ENCODE data around the gene MYLK2. TPM values are rescaled to one million over a fixed set of nuclear protein-coding genes. Genes with fewer than 3 reads are reported as not detected.

MYLK2 gene
- total and polyA plus RNA-seq, 10 of the 15 experiments (the other 5 are each of a cell fraction or from before 2014, with no cell fraction given): 0.04 to 0.67 (median 0.18) TPM; not detected in 1

GRCh38 chr20:31857861-31858759, 39.0 kb downstream of the MYLK2 start:
- TF ChIP-seq MXI1 (IDR thresholded peaks at IDR 0.05; ENCODE audit: low read depth, low read length) (peak; percentile 33; the same call in 1 of the 2 replicates), IKZF2 (IDR thresholded peaks at IDR 0.05) (0 out of 4 replicates have a peak, but pooled peaks of 1 of the 2 experiments have one; percentile 28), GATAD2B (conservative IDR thresholded peaks at IDR 0.05; ENCODE audit: low read depth) (0 out of 2 replicates have a peak, but pooled peaks have one; percentile 37), BMI1 (IDR thresholded peaks at IDR 0.05; ENCODE audit: borderline replicate concordance) (no peak), RAD51 (IDR thresholded peaks at IDR 0.05) (0 out of 2 replicates have a peak, but pooled peaks have one; percentile 26), POLR2A (IDR thresholded peaks at IDR 0.05; ENCODE audit: low read depth, low read length) (no peak), EED (IDR thresholded peaks at IDR 0.05; ENCODE audit: low read depth) (0 out of 2 replicates have a peak, but pooled peaks have one; percentile 23), TCF12 (IDR thresholded peaks at IDR 0.05; ENCODE audit: low read depth, low read length) (peak; percentile 57; the same call in 1 of the 2 replicates), DPF2 (IDR thresholded peaks at IDR 0.05) (0 out of 2 replicates have a peak, but pooled peaks have one; percentile 39), IKZF1 (conservative IDR thresholded peaks at IDR 0.05) (peak; percentile 39), USF1 (IDR thresholded peaks at IDR 0.05; ENCODE audit: borderline replicate concordance, extremely low read length, insufficient read depth, low read depth, low read length) (peak; percentile 48), CREM (IDR thresholded peaks at IDR 0.05; ENCODE audit: low read depth) (no peak)
- TF ChIP-seq, protein P1, sequence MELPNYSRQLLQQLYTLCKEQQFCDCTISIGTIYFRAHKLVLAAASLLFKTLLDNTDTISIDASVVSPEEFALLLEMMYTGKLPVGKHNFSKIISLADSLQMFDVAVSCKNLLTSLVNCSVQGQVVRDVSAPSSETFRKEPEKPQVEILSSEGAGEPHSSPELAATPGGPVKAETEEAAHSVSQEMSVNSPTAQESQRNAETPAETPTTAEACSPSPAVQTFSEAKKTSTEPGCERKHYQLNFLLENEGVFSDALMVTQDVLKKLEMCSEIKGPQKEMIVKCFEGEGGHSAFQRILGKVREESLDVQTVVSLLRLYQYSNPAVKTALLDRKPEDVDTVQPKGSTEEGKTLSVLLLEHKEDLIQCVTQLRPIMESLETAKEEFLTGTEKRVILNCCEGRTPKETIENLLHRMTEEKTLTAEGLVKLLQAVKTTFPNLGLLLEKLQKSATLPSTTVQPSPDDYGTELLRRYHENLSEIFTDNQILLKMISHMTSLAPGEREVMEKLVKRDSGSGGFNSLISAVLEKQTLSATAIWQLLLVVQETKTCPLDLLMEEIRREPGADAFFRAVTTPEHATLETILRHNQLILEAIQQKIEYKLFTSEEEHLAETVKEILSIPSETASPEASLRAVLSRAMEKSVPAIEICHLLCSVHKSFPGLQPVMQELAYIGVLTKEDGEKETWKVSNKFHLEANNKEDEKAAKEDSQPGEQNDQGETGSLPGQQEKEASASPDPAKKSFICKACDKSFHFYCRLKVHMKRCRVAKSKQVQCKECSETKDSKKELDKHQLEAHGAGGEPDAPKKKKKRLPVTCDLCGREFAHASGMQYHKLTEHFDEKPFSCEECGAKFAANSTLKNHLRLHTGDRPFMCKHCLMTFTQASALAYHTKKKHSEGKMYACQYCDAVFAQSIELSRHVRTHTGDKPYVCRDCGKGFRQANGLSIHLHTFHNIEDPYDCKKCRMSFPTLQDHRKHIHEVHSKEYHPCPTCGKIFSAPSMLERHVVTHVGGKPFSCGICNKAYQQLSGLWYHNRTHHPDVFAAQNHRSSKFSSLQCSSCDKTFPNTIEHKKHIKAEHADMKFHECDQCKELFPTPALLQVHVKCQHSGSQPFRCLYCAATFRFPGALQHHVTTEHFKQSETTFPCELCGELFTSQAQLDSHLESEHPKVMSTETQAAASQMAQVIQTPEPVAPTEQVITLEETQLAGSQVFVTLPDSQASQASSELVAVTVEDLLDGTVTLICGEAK (IDR thresholded peaks at IDR 0.05; ENCODE audit: borderline replicate concordance): no peak
- TF ChIP-seq, protein P2, sequence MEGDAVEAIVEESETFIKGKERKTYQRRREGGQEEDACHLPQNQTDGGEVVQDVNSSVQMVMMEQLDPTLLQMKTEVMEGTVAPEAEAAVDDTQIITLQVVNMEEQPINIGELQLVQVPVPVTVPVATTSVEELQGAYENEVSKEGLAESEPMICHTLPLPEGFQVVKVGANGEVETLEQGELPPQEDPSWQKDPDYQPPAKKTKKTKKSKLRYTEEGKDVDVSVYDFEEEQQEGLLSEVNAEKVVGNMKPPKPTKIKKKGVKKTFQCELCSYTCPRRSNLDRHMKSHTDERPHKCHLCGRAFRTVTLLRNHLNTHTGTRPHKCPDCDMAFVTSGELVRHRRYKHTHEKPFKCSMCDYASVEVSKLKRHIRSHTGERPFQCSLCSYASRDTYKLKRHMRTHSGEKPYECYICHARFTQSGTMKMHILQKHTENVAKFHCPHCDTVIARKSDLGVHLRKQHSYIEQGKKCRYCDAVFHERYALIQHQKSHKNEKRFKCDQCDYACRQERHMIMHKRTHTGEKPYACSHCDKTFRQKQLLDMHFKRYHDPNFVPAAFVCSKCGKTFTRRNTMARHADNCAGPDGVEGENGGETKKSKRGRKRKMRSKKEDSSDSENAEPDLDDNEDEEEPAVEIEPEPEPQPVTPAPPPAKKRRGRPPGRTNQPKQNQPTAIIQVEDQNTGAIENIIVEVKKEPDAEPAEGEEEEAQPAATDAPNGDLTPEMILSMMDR (IDR thresholded peaks at IDR 0.05 in 2 of 3, conservative IDR thresholded peaks at IDR 0.05 in 1 of 3; ENCODE audit: control insufficient read depth in 2 of 3, extremely low read depth in 1 of 3, insufficient read depth in 1 of 3, low read depth in 3 of 3, low read length in 3 of 3): peak in 2 of 3 experiments; percentile 10 to 13; a peak in 1 of 6 replicates
- Histone ChIP-seq H3K9ac (ENCODE audit: control insufficient read depth, insufficient read depth, low read length) (no peak overlapping the region), H3K4me1 (ENCODE audit: control insufficient read depth, insufficient read depth, low read length) (peaks cover 10% of the 10 kb centered on the region), H3K79me2 (ENCODE audit: control insufficient read depth, insufficient read depth, low read length) (no peaks in the 10 kb centered on the region), H3K27ac (ENCODE audit: control insufficient read depth, insufficient read depth) (no peak overlapping the region), H2AFZ (ENCODE audit: control insufficient read depth, low read depth, low read length) (no peak overlapping the region), H3K9me3 (replicated peaks; ENCODE audit: control insufficient read depth, insufficient read depth, low read length) (no peaks in the 10 kb centered on the region), H3K4me2 (ENCODE audit: control insufficient read depth, insufficient read depth) (0 out of 2 replicates have a peak overlapping the region, but pooled peaks have one; percentile 10), H3K4me3 (no peak overlapping the region), H3K27me3 (replicated peaks in 1 of 2; ENCODE audit: control insufficient read depth in 2 of 2, insufficient read depth in 2 of 2, low read length in 1 of 2) (peaks cover 0 to 9% of the 10 kb centered on the region in 2 experiments; a peak in 1 of 4 replicates), H4K20me1 (ENCODE audit: control insufficient read depth, insufficient read depth) (no peaks in the 10 kb centered on the region), H3K36me3 (ENCODE audit: control insufficient read depth in 2 of 2, insufficient read depth in 2 of 2, low read length in 1 of 2) (no peaks in the 10 kb centered on the region)
- no peak for FAIRE-seq
- no TSS peak for BruUV-seq (replicated peaks)
- in situ Hi-C loops (cut with MboI): loop anchor here (5.0 to 10.0 kb wide), 2 partner anchors 94 to 237 kb away; partner anchors contain the start of gene PDRG1
- intact Hi-C loops (cut with micrococcal nuclease; ENCODE audit: unreplicated experiment): no loop called here
- 50% methylated on average over 15 of the region's 15 CpGs for WGBS (ENCODE audit: insufficient coverage, insufficient replicate concordance, low lambda C conversion rate, missing lambda C conversion rate)
- RAD21 ChIA-PET (ENCODE audit: unreplicated experiment): interaction anchor here (1.0 to 1.2 kb wide), 3 partner anchors 10 to 94 kb away, joined by 3 to 15 read pairs (median 6); partner anchors contain the start of gene PDRG1
- CTCF ChIA-PET: interaction anchor here (1.0 to 13.1 kb wide), 5 partner anchors 9 to 196 kb away, joined by 3 to 307 read pairs (median 3); partner anchors contain the start of gene PDRG1
- ATAC-seq: peak; percentile 81
- POLR2A ChIA-PET: interaction anchor here (0.7 kb wide), 1 partner anchor 10 kb away, joined by 5 read pairs; no protein-coding TSS in a partner anchor
- no peak for DNase-seq (ENCODE audit: low read depth, low spot score)
- SMC1A ChIA-PET (ENCODE audit: uncharacterized antibody, unreplicated experiment): interaction anchor here (0.6 to 3.0 kb wide), 3 partner anchors 65 to 94 kb away, joined by 3 to 27 read pairs (median 7); partner anchors contain the start of gene PDRG1

Measured in GM12878 (cell line).